HEK293T (cell line): ENCODE data around the gene ADAMTS13.

ENCODE experiments used
- CTCF ChIA-PET: fragments of 350-600 bp; formaldehyde crosslinking; extraction: SDS; loops from one replicate; lab custom pipeline; 2021; ENCODE audit warnings: antibody characterized with exemption, inconsistent platforms; lab: Yijun Ruan, JAX
- POLR2A ChIA-PET: fragments of 350-600 bp; formaldehyde crosslinking; extraction: SDS; loops from one replicate; lab custom pipeline; 2020; ENCODE audit warnings: antibody characterized with exemption, inconsistent platforms; lab: Yijun Ruan, JAX
- DNase-seq: peaks from one replicate; pipeline ENCODE4 v3.0.0; 2012; ENCODE audit warnings: mixed read lengths; ENCODE audit errors: extremely low spot score
- ARNT ChIP-seq: fragments of 450-650 bp; IDR thresholded peaks from 2 replicates; pipeline ENCODE4 v1.6.1; 2017; ENCODE audit warnings: mild to moderate bottlenecking
- BHLHE40 ChIP-seq: fragments of 450-650 bp; IDR thresholded peaks from 2 replicates; pipeline ENCODE4 v1.6.1; 2016; ENCODE audit warnings: mild to moderate bottlenecking, moderate library complexity, borderline replicate concordance
- CTBP1 ChIP-seq: fragments of 450-650 bp; IDR thresholded peaks from 2 replicates; pipeline ENCODE4 v1.6.1; 2016; ENCODE audit warnings: borderline replicate concordance
- ELF4 ChIP-seq: fragments of 450-650 bp; IDR thresholded peaks from 2 replicates; pipeline ENCODE4 v1.6.1; 2017; ENCODE audit warnings: antibody characterized with exemption
- FOXA1 ChIP-seq: fragments of 450-650 bp; IDR thresholded peaks from 2 replicates; pipeline ENCODE4 v1.6.1; 2016; ENCODE audit warnings: mild to moderate bottlenecking
- FOXK2 ChIP-seq: fragments of 450-650 bp; IDR thresholded peaks from 2 replicates; pipeline ENCODE4 v1.6.1; 2016; ENCODE audit warnings: mild to moderate bottlenecking
- FOXM1 ChIP-seq: fragments of 450-650 bp; IDR thresholded peaks from 2 replicates; pipeline ENCODE4 v1.6.1; 2017; ENCODE audit warnings: mild to moderate bottlenecking, borderline replicate concordance
- HDGF ChIP-seq: fragments of 450-650 bp; IDR thresholded peaks from 2 replicates; pipeline ENCODE4 v1.6.1; 2017; ENCODE audit warnings: antibody characterized with exemption, borderline replicate concordance
- L3MBTL2 ChIP-seq: fragments of 450-650 bp; conservative IDR thresholded peaks from 2 replicates; pipeline ENCODE4 v1.6.1; 2016; ENCODE audit warnings: mild to moderate bottlenecking
- LEF1 ChIP-seq: fragments of 450-650 bp; IDR thresholded peaks from 2 replicates; pipeline ENCODE4 v1.6.1; 2017; ENCODE audit warnings: mild to moderate bottlenecking, borderline replicate concordance
- NFRKB ChIP-seq: fragments of 450-650 bp; IDR thresholded peaks from 2 replicates; pipeline ENCODE4 v1.6.1; 2016; ENCODE audit warnings: mild to moderate bottlenecking, moderate library complexity
- SP1 ChIP-seq: fragments of 450-650 bp; IDR thresholded peaks from 2 replicates; pipeline ENCODE4 v1.6.1; 2017
- SUZ12 ChIP-seq: fragments of 450-650 bp; IDR thresholded peaks from 2 replicates; pipeline ENCODE4 v1.6.1; 2016; ENCODE audit warnings: mild to moderate bottlenecking
- TARDBP ChIP-seq: fragments of 450-650 bp; IDR thresholded peaks from 2 replicates; pipeline ENCODE4 v1.6.1; 2016
- ZNF384 ChIP-seq: fragments of 450-650 bp; IDR thresholded peaks from 2 replicates; pipeline ENCODE4 v1.6.1; 2016
- TF ChIP-seq, protein P1 (sequence below): fragments of 450-650 bp; IDR thresholded peaks from 2 replicates; pipeline ENCODE4 v1.6.1; 2016

ADAMTS13 gene

GRCh38 chr9:133506653-133507038 lies 84.5 kb downstream of the ADAMTS13 start:
- no peak for DNase-seq
- ChIA-PET CTCF (no interaction called here), POLR2A (no interaction called here)
- TF ChIP-seq L3MBTL2 (no peak), BHLHE40 (no peak), ZNF384 (no peak), FOXA1 (no peak), ARNT (no peak), HDGF (no peak), NFRKB (no peak)

- DNase-seq: no peak
- CTCF ChIA-PET: no interaction called here
- POLR2A ChIA-PET: no interaction called here
- TF ChIP-seq LEF1 (no peak), FOXK2 (no peak), SUZ12 (no peak), CTBP1 (no peak), ELF4 (no peak), TARDBP (no peak), NFRKB (no peak), ARNT (no peak), SP1 (no peak), FOXM1 (no peak), HDGF (no peak), FOXA1 (no peak), BHLHE40 (no peak), ZNF384 (no peak), L3MBTL2 (no peak)
- TF ChIP-seq, protein P1, sequence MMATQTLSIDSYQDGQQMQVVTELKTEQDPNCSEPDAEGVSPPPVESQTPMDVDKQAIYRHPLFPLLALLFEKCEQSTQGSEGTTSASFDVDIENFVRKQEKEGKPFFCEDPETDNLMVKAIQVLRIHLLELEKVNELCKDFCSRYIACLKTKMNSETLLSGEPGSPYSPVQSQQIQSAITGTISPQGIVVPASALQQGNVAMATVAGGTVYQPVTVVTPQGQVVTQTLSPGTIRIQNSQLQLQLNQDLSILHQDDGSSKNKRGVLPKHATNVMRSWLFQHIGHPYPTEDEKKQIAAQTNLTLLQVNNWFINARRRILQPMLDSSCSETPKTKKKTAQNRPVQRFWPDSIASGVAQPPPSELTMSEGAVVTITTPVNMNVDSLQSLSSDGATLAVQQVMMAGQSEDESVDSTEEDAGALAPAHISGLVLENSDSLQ: no peak
These were observed 85.2 kb downstream of the ADAMTS13 start for GRCh38 chr9:133507246-133507965.

DNA sequence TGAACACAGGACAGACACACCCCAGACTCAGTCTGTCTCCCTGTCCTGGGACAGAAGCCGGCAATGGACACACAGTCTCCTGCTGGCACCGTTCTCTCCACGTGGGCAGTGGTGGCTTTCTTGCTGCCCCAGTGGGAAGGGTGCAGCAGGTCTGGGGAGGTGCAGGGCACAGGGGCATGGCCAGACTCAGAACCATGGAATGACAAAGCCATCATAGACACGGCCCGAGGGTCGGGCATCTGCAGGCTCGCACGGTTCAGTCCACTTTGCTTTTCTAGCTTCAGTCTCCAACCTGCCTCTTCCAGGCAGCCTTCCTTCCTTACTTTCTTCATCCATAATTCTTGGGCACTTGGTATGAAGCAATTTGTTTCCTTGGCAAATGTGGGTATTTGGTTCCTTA lies 85.9 kb downstream of the ADAMTS13 start:
- ChIA-PET CTCF (no interaction called here), POLR2A (no interaction called here)
- no peak for TF ChIP-seq ELF4
- no peak for TF ChIP-seq ZNF384
- no peak for TF ChIP-seq CTBP1
- TF ChIP-seq FOXM1: no peak
- no peak for TF ChIP-seq TARDBP
- DNase-seq: no peak
